RWPE1 (cell line): Measurements from ENCODE around the gene EPAS1.

Experiments used
- CTCF ChIA-PET: fragments of 350-600 bp; sonication (Branson Sonifier 250); formaldehyde crosslinking; extraction: SDS; loops from one replicate; lab custom pipeline; 2021; lab: Yijun Ruan, JAX
- POLR2A ChIA-PET: fragments of 400-600 bp; formaldehyde crosslinking; extraction: SDS; loops from one replicate; lab custom pipeline; 2020; ENCODE audit warnings: antibody characterized with exemption; ENCODE audit not compliant: low non-redundant PET; lab: Yijun Ruan, JAX
- DNase-seq: peaks from one replicate; pipeline ENCODE4 v3.0.0; 2012; ENCODE audit warnings: low spot score
- H3K27ac ChIP-seq: fragments of 450-650 bp; 2 replicates; pipeline ENCODE4 v1.5.1; 2017
- CTCF ChIP-seq: fragments of 450-650 bp; conservative IDR thresholded peaks from 2 replicates; pipeline ENCODE4 v1.5.1; 2017; ENCODE audit warnings: low read depth, mild to moderate bottlenecking

Gene EPAS1

GRCh38 chr2:46297546-46298271 lies 502 bp downstream of the EPAS1 start:
- H3K27ac ChIP-seq = peak overlapping the region; percentile 97
- DNase-seq = peak; percentile 91
- POLR2A ChIA-PET = interaction anchor here (0.6 to 1.1 kb wide), 3 partner anchors 38 to 227 kb away, joined by 3 to 8 read pairs (median 4); no protein-coding TSS in a partner anchor
- CTCF ChIA-PET = interaction anchor here (0.6 to 1.4 kb wide), 6 partner anchors 11 to 527 kb away, joined by 3 to 7 read pairs (median 4); no protein-coding TSS in a partner anchor
- TF ChIP-seq CTCF = peak; percentile 30

GRCh38 chr2:46298272-46298521 lies 990 bp downstream of the EPAS1 start:
- no peak for DNase-seq
- CTCF ChIA-PET = interaction anchor here (0.6 to 1.4 kb wide), 3 partner anchors 10 to 287 kb away, joined by 3 to 7 read pairs (median 5); no protein-coding TSS in a partner anchor
- H3K27ac ChIP-seq = peak overlapping the region; percentile 97
- POLR2A ChIA-PET = interaction anchor here (1.1 kb wide), 1 partner anchor 37 kb away, joined by 8 read pairs; no protein-coding TSS in a partner anchor
- no peak for TF ChIP-seq CTCF

- ChIA-PET POLR2A (interaction anchor here (1.1 kb wide), 1 partner anchor 37 kb away, joined by 8 read pairs; no protein-coding TSS in a partner anchor), CTCF (interaction anchor here (0.6 to 0.8 kb wide), 5 partner anchors 10 to 652 kb away, joined by 3 to 7 read pairs (median 3); no protein-coding TSS in a partner anchor)
- peak; percentile 65 for DNase-seq
Observed at GRCh38 chr2:46298522-46299353, 1.5 kb downstream of the EPAS1 start.

GRCh38 chr2:46299365-46300263 lies 2.4 kb downstream of the EPAS1 start:
- ChIA-PET CTCF (interaction anchor here (0.5 to 0.7 kb wide), 4 partner anchors 84 to 653 kb away, joined by 3 to 4 read pairs (median 3); no protein-coding TSS in a partner anchor), POLR2A (no interaction called here)
- peak; percentile 66 for DNase-seq
- TF ChIP-seq CTCF = no peak
- peak overlapping the region; percentile 97 for H3K27ac ChIP-seq

More at GRCh38 chr2:46298522-46299353, 1.5 kb downstream of the EPAS1 start:
- H3K27ac ChIP-seq = peak overlapping the region; percentile 97
- no peak; the same call in 1 of the 2 replicates for TF ChIP-seq CTCF

GRCh38 chr2:46300406-46300832 lies 3.2 kb downstream of the EPAS1 start:
- POLR2A ChIA-PET = no interaction called here
- TF ChIP-seq CTCF = no peak
- CTCF ChIA-PET = interaction anchor here (0.5 kb wide), 1 partner anchor 85 kb away, joined by 3 read pairs; no protein-coding TSS in a partner anchor
- H3K27ac ChIP-seq = peak overlapping the region; percentile 97
- DNase-seq = no peak
